Ishikawa (cell line): ENCODE measurements around the gene RPS23.

ENCODE experiments used
- CEBPB ChIP-seq: IDR thresholded peaks from 2 replicates; pipeline ENCODE4 v1.6.1; 2012
- CREB1 ChIP-seq: IDR thresholded peaks from 2 replicates; pipeline ENCODE4 v1.6.1; 2012; ENCODE audit warnings: low read depth
- EGR1 ChIP-seq: IDR thresholded peaks from 2 replicates; pipeline ENCODE4 v1.6.1; 2012
- EP300 ChIP-seq: IDR thresholded peaks from 2 replicates; pipeline ENCODE4 v1.6.1; 2012; ENCODE audit warnings: borderline replicate concordance
- FOXM1 ChIP-seq: IDR thresholded peaks from 2 replicates; pipeline ENCODE4 v1.6.1; 2012; ENCODE audit warnings: low read depth, borderline replicate concordance
- NFIC ChIP-seq: IDR thresholded peaks from 2 replicates; pipeline ENCODE4 v1.6.1; 2012
- RAD21 ChIP-seq: IDR thresholded peaks from 2 replicates; pipeline ENCODE4 v1.6.1; 2012; ENCODE audit warnings: low read depth
- TAF1 ChIP-seq: IDR thresholded peaks from 2 replicates; pipeline ENCODE4 v1.6.1; 2012; ENCODE audit warnings: low read depth, mild to moderate bottlenecking
- TCF12 ChIP-seq: IDR thresholded peaks from 2 replicates; pipeline ENCODE4 v1.6.1; 2012; ENCODE audit warnings: low read depth
- TEAD4 ChIP-seq: IDR thresholded peaks from 2 replicates; pipeline ENCODE4 v1.6.1; 2012
- YY1 ChIP-seq: IDR thresholded peaks from 2 replicates; pipeline ENCODE4 v1.6.1; 2012; ENCODE audit warnings: low read depth
- ZBTB7A ChIP-seq: IDR thresholded peaks from 2 replicates; pipeline ENCODE4 v1.6.1; 2012; ENCODE audit warnings: low read depth
- TF ChIP-seq, protein P1 (sequence below): IDR thresholded peaks from 2 replicates; pipeline ENCODE4 v1.6.1; 2012
- TF ChIP-seq, protein P2 (sequence below): IDR thresholded peaks from 2 replicates; pipeline ENCODE4 v1.6.1; 2012
- TF ChIP-seq, protein P3 (sequence below): IDR thresholded peaks from 2 replicates; pipeline ENCODE4 v1.6.1; 2012; ENCODE audit warnings: low read depth, mild to moderate bottlenecking

The RPS23 gene

DNA sequence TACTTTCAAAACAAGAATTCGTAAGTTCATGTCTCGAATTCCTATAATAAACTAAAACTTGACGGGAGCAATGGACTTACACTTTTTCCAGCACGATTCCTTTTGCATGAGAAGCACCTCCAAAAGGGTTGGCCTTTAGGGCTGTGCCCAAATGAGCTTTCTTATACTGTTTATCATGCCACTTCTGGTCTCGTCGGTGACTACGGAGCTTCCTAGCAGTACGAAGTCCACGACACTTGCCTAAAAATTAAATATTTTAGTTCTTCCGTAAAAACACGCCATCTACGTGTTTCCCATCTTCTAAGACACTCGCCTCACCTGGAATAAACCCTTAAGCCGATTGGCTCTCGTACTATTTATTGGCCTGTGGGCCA is 554 bp downstream of the RPS23 start:
- TF ChIP-seq RAD21, result no peak
- no peak for TF ChIP-seq CREB1
- TF ChIP-seq ZBTB7A, result no peak
- TF ChIP-seq, protein P1, sequence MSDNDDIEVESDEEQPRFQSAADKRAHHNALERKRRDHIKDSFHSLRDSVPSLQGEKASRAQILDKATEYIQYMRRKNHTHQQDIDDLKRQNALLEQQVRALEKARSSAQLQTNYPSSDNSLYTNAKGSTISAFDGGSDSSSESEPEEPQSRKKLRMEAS, result no peak
- TF ChIP-seq, protein P2, sequence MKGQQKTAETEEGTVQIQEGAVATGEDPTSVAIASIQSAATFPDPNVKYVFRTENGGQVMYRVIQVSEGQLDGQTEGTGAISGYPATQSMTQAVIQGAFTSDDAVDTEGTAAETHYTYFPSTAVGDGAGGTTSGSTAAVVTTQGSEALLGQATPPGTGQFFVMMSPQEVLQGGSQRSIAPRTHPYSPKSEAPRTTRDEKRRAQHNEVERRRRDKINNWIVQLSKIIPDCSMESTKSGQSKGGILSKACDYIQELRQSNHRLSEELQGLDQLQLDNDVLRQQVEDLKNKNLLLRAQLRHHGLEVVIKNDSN, result no peak
- TF ChIP-seq FOXM1, result no peak
- no peak for TF ChIP-seq TCF12

DNA sequence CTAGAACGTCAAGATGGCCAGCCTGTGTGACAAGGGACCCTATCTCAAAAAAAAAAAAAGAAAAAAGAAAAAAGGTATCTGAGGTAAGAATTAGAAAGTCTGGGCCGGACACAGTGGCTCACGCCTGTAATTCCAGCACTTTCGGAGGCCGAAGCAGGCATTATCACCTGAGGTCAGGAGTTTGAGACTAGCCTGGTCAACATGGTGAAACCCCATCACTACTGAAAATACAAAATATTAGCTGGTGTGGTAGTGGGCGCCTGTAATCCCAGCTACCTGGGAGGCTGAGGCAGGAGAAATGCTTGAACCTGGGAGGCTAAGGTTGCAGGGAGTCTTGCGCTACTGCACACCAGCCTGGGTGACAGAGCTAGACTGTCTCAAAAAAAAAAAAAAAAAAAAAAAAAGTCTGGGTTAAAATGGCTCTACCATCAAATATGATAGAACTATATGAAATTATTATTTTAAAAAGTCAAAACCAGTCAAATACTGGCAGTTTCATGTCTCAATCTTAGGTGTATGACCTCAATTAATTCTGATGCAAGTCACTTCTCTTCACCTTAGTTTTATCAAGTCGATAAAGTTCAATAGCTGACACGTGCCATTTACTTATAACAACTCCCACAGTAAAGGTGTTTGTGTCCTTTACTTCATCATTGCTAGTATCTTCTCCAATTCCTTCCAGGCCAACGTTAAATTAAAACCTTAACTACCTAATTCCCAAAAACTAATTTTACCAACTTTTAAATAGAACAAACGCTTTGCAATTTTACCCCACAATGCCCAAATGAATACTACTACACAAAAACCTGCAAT is 1.1 kb downstream of the RPS23 start:
- TF ChIP-seq, protein P1, result no peak
- TF ChIP-seq TAF1 (no peak), CREB1 (no peak), CEBPB (no peak), TCF12 (no peak), EGR1 (no peak), RAD21 (no peak), FOXM1 (no peak), TEAD4 (no peak), EP300 (no peak), YY1 (no peak), NFIC (no peak), ZBTB7A (no peak)
- TF ChIP-seq, protein P2, result no peak
- TF ChIP-seq, protein P3, sequence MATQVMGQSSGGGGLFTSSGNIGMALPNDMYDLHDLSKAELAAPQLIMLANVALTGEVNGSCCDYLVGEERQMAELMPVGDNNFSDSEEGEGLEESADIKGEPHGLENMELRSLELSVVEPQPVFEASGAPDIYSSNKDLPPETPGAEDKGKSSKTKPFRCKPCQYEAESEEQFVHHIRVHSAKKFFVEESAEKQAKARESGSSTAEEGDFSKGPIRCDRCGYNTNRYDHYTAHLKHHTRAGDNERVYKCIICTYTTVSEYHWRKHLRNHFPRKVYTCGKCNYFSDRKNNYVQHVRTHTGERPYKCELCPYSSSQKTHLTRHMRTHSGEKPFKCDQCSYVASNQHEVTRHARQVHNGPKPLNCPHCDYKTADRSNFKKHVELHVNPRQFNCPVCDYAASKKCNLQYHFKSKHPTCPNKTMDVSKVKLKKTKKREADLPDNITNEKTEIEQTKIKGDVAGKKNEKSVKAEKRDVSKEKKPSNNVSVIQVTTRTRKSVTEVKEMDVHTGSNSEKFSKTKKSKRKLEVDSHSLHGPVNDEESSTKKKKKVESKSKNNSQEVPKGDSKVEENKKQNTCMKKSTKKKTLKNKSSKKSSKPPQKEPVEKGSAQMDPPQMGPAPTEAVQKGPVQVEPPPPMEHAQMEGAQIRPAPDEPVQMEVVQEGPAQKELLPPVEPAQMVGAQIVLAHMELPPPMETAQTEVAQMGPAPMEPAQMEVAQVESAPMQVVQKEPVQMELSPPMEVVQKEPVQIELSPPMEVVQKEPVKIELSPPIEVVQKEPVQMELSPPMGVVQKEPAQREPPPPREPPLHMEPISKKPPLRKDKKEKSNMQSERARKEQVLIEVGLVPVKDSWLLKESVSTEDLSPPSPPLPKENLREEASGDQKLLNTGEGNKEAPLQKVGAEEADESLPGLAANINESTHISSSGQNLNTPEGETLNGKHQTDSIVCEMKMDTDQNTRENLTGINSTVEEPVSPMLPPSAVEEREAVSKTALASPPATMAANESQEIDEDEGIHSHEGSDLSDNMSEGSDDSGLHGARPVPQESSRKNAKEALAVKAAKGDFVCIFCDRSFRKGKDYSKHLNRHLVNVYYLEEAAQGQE, result no peak

DNA sequence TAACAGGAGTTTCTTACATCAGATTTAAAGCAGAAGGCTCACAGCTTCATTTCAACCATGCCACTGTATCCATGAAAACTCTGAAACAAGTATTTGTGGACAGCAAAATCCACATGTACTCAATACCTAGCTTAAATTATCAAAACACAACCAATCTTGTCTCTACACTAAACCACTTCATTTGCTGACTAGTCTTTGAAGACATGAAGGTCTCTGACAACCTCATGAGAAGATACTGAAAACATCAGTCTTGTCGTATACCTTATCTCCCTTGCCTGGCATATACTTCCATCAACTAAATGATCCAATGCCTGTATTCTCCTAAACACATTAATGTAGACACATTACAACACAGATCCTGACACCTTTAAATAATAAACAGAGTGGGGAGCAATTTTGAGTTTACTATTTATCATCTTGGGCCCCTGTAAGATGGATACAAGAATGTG is 2.9 kb downstream of the RPS23 start:
- no peak for TF ChIP-seq TEAD4
- TF ChIP-seq, protein P1, result no peak

DNA sequence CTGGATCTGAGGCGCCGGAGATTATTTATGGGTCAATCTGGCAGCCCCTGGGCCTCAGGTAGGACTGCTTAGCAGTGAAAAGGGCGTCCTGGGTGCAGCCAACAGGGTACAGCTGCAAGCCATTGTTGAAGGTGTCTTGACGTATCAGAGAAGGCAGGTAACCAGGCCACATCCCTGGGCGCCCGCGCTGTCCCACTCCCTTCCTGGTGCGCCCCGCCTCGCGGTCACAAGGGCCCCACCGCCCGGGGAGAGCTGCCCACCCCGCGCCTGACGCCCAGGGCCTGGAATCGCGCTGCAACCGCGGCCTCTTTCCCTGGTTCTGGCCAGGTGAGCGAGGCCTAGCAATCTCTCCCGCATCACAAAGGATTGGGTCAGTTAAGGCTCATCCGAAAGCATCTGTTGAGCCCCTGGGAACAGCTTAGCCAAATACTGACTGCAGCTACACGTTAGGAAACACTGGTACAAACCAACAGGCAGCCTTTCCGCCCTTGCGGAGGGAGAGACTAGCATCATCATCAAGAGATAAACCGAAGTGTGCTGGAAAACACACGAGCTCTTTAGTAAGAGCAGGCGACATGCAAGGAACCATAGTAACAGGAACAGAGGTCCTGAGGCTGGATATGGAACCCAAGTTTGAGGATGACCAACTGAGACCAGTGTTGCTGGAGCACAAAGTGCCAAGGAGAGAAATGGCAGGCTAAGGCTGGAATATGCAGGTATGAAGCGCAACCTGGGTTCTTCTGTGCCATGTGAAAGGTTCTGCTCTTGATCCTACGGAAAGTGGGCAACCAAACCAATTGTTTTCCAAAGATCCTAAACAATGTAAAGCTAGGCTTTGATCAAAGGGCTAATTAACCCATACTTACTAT is 3.6 kb downstream of the RPS23 start:
- TF ChIP-seq CEBPB (no peak), TAF1 (no peak)

DNA sequence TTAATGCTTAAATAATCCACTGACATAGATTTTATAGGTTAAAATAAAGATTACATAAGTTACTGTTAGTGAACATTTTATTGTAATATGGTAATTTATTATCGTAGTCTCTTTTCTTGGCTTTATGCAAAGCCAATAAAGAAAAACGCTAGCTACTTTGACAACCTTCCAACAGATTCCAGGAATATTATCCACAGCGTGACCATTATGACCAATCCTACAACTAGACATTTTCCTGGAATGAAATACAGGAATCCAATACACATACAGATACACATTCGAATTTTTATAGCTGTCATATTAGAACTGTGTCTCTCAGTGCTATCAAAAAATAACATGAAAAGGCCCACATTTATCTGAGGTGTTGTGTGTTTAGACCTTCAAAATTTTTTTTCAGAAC is 13.1 kb downstream of the RPS23 start:
- TF ChIP-seq TAF1 (no peak), TCF12 (no peak), CREB1 (no peak), NFIC (no peak), YY1 (no peak), ZBTB7A (no peak), RAD21 (no peak), EGR1 (no peak), EP300 (no peak), CEBPB (no peak), FOXM1 (no peak), TEAD4 (no peak)
- TF ChIP-seq, protein P3, result no peak
- TF ChIP-seq, protein P1, result no peak
